ENCODE measurements around the gene PPP1R12B.

- TF ChIP-seq CTCF (IDR thresholded peaks at IDR 0.05; ENCODE audit: low read depth, low read length, poor library complexity, severe bottlenecking) (no peak), EZH2phosphoT487 (IDR thresholded peaks at IDR 0.05; ENCODE audit: borderline replicate concordance, low read length) (no peak)
Measured at GRCh38 chr1:202547215-202547614, 198.7 kb downstream of the PPP1R12B start.
